H1 (cell line): ENCODE results near the gene TMEM138.

ENCODE experiments used
- EGR1 ChIP-seq: IDR thresholded peaks from 2 replicates; pipeline ENCODE4 v1.6.1; 2011; ENCODE audit warnings: low read depth, low read length, borderline replicate concordance
- POLR2A ChIP-seq, 2 experiments: IDR thresholded peaks; 1 replicate in 1 of 2; 2 replicates in 1 of 2; pipeline ENCODE4 v1.6.1; 2011; ENCODE audit warnings: low read depth in 2 of 2, low read length in 2 of 2, mild to moderate bottlenecking in 2 of 2; ENCODE audit errors: control extremely low read depth in 1 of 2
- TF ChIP-seq, protein P1 (sequence below): IDR thresholded peaks from 2 replicates; pipeline ENCODE4 v1.6.1; 2011; ENCODE audit warnings: low read depth, mild to moderate bottlenecking, low read length; ENCODE audit not compliant: insufficient read depth
- TF ChIP-seq, protein P2 (sequence below), 3 experiments: IDR thresholded peaks; 1 replicate in 2 of 3; 2 replicates in 1 of 3; pipeline versions ENCODE4 v1.5.1 to v1.6.1; 2011; ENCODE audit warnings: low read length in 3 of 3, mild to moderate bottlenecking in 3 of 3, inconsistent platforms in 2 of 3, low read depth in 1 of 3, moderate library complexity in 1 of 3; ENCODE audit not compliant: insufficient read depth in 1 of 3; ENCODE audit errors: control extremely low read depth in 1 of 3

DNA sequence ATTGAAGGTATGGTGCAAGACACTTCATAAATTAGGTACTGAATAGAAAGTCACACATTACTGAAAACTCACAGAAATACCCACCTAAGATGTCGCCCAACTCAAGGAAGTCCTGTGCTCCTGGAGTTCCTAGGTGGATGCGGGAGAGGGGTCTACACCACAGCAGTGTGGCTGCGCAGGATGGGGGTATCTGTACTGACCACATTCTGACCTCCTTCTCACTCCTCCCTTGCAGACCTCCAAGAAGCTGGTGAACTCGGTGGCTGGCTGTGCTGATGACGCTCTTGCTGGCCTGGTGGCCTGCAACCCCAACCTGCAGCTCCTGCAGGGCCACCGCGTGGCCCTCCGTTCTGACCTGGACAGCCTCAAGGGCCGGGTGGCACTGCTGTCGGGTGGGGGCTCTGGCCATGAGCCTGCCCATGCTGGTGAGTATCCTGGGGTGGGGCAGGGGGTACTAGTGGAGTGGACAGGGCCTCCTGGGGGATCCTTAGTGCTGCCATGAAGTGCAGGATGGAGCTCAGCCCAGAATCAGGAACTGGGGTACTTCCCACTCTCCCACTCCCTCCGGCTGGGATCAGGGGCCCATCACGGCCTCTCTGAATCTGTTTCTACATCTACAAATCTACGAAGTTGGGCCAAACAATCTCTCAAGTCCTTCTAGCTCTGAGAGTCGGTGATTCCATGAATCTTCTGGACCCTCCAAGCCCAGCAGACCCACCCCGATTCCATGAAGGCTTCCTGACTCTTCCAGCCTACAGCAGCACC lies 24.3 kb upstream of the TMEM138 start:
- TF ChIP-seq, protein P1, sequence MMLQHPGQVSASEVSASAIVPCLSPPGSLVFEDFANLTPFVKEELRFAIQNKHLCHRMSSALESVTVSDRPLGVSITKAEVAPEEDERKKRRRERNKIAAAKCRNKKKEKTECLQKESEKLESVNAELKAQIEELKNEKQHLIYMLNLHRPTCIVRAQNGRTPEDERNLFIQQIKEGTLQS = no peak
- TF ChIP-seq EGR1 (no peak), POLR2A (IDR thresholded peaks at IDR 0.05; ENCODE audit: control extremely low read depth in 1 of 2, low read depth in 2 of 2, low read length in 2 of 2) (no peak)
- TF ChIP-seq, protein P2, sequence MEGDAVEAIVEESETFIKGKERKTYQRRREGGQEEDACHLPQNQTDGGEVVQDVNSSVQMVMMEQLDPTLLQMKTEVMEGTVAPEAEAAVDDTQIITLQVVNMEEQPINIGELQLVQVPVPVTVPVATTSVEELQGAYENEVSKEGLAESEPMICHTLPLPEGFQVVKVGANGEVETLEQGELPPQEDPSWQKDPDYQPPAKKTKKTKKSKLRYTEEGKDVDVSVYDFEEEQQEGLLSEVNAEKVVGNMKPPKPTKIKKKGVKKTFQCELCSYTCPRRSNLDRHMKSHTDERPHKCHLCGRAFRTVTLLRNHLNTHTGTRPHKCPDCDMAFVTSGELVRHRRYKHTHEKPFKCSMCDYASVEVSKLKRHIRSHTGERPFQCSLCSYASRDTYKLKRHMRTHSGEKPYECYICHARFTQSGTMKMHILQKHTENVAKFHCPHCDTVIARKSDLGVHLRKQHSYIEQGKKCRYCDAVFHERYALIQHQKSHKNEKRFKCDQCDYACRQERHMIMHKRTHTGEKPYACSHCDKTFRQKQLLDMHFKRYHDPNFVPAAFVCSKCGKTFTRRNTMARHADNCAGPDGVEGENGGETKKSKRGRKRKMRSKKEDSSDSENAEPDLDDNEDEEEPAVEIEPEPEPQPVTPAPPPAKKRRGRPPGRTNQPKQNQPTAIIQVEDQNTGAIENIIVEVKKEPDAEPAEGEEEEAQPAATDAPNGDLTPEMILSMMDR (IDR thresholded peaks at IDR 0.05; ENCODE audit: control extremely low read depth in 1 of 3, insufficient read depth in 1 of 3, low read depth in 1 of 3, low read length in 3 of 3) = no peak
